ENCODE data around the gene ROGDI.
"Not testable (repeated sequence)": the region's sequence is repeated elsewhere in the genome, so short reads cannot be mapped to it uniquely, and the experiment has no call there.

Gene ROGDI

GRCh38 chr16:4792951-4793513, 9.4 kb downstream of the ROGDI start:
- no peak for DNase-seq (ENCODE audit: low read depth in 2 of 2)

- DNase-seq (ENCODE audit: low read depth in 2 of 2), result no peak
Measured at GRCh38 chr16:4790871-4791270, 11.6 kb downstream of the ROGDI start.

GRCh38 chr16:4790261-4790660, 12.2 kb downstream of the ROGDI start:
- no peak for DNase-seq (ENCODE audit: low read depth in 2 of 2)

- no peak for DNase-seq (ENCODE audit: low read depth in 2 of 2)
Measured at GRCh38 chr16:4788910-4789309, 13.5 kb downstream of the ROGDI start.

GRCh38 chr16:4788489-4788889, 13.9 kb downstream of the ROGDI start:
- no peak for DNase-seq (ENCODE audit: low read depth in 2 of 2)

- no peak for DNase-seq (ENCODE audit: low read depth in 2 of 2)
Measured at GRCh38 chr16:4787627-4788482, 14.6 kb downstream of the ROGDI start, which contains the start of gene SEPTIN12. SEPTIN12 (minus strand) TSS chr16:4788345; CDS start chr16:4787645, 700 bp downstream.

GRCh38 chr16:4787068-4787467, 15.4 kb downstream of the ROGDI start:
- DNase-seq (ENCODE audit: low read depth in 2 of 2), result no peak

GRCh38 chr16:4785758-4786433, 16.5 kb downstream of the ROGDI start:
- DNase-seq (ENCODE audit: low read depth in 2 of 2), result no peak

GRCh38 chr16:4784444-4784987, 17.9 kb downstream of the ROGDI start:
- not testable (repeated sequence) for DNase-seq (ENCODE audit: low read depth in 2 of 2)

- DNase-seq (ENCODE audit: low read depth in 2 of 2), result no peak
Measured at GRCh38 chr16:4783951-4784336, 18.5 kb downstream of the ROGDI start.

GRCh38 chr16:4783251-4783950, 19.0 kb downstream of the ROGDI start:
- DNase-seq (ENCODE audit: low read depth in 2 of 2), result no peak

- no peak for DNase-seq (ENCODE audit: low read depth in 2 of 2)
Measured at GRCh38 chr16:4780235-4780634, 22.2 kb downstream of the ROGDI start.

GRCh38 chr16:4778050-4778392, 24.4 kb downstream of the ROGDI start:
- DNase-seq (ENCODE audit: low read depth in 2 of 2), result no peak

GRCh38 chr16:4777339-4778049, 24.9 kb downstream of the ROGDI start:
- no peak for DNase-seq (ENCODE audit: low read depth in 2 of 2)

GRCh38 chr16:4776141-4776705, 26.2 kb downstream of the ROGDI start:
- no peak for DNase-seq (ENCODE audit: low read depth in 2 of 2)

- no peak for DNase-seq (ENCODE audit: low read depth in 2 of 2)
Measured at GRCh38 chr16:4775005-4775404, 27.4 kb downstream of the ROGDI start.

- DNase-seq (ENCODE audit: low read depth in 2 of 2), result no peak
Measured at GRCh38 chr16:4772351-4772750, 30.1 kb downstream of the ROGDI start.

GRCh38 chr16:4771646-4772045, 30.8 kb downstream of the ROGDI start:
- DNase-seq (ENCODE audit: low read depth in 2 of 2), result no peak

GRCh38 chr16:4769306-4769638, 33.2 kb downstream of the ROGDI start:
- no peak for DNase-seq (ENCODE audit: low read depth in 2 of 2)

- DNase-seq (ENCODE audit: low read depth in 2 of 2), result peak; percentile 58 to 71
Measured at GRCh38 chr16:4768549-4769305, 33.7 kb downstream of the ROGDI start.
